Lower leg skin (tissue), 3 donors: ENCODE data around the gene GSE1.

Experiments
- POLR2A ChIP-seq, 2 donors: fragments of 450-650 bp; IDR thresholded peaks; one replicate each; pipeline ENCODE4 v1.6.1; 2016 to 2017; ENCODE audit warnings: antibody characterized with exemption in 2 of 2, mild to moderate bottlenecking in 1 of 2, moderate library complexity in 1 of 2
- TF ChIP-seq, protein P1 (sequence below), 3 donors: fragments of 450-650 bp; IDR thresholded peaks; one replicate each; pipeline ENCODE4 v1.5.1; 2016; ENCODE audit warnings: antibody characterized with exemption in 3 of 3, mild to moderate bottlenecking in 3 of 3, moderate library complexity in 2 of 3

DNA sequence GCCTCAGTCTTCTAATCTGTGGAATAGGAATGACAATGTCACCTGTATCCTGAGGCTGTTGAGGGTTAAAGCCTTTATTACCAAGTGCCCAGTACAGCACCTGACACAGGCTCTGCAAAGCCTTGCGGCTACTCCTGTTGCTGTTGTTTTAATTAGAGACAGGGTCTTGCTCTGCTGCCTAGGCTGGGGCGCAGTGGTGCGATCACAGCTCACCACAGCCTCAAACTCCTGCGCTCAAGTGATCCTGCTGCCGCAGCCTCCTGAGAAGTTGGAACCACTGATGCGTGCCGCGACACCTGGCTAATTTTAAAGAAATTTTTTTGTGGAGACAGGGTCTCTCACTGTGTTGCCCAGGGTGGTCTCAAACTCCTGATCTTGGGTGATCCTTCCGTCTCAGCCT is 5.4 kb downstream of the GSE1 start:
- TF ChIP-seq, protein P1, sequence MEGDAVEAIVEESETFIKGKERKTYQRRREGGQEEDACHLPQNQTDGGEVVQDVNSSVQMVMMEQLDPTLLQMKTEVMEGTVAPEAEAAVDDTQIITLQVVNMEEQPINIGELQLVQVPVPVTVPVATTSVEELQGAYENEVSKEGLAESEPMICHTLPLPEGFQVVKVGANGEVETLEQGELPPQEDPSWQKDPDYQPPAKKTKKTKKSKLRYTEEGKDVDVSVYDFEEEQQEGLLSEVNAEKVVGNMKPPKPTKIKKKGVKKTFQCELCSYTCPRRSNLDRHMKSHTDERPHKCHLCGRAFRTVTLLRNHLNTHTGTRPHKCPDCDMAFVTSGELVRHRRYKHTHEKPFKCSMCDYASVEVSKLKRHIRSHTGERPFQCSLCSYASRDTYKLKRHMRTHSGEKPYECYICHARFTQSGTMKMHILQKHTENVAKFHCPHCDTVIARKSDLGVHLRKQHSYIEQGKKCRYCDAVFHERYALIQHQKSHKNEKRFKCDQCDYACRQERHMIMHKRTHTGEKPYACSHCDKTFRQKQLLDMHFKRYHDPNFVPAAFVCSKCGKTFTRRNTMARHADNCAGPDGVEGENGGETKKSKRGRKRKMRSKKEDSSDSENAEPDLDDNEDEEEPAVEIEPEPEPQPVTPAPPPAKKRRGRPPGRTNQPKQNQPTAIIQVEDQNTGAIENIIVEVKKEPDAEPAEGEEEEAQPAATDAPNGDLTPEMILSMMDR (IDR thresholded peaks at IDR 0.05), result no peak
- TF ChIP-seq POLR2A (IDR thresholded peaks at IDR 0.05), result no peak
